ENCODE measurements around the gene SCN4A.
"Not testable (repeated sequence)": the region's sequence is repeated elsewhere in the genome, so short reads cannot be mapped to it uniquely, and the experiment has no call there.

The SCN4A gene

GRCh38 chr17:63928966-63929695 lies 43.6 kb downstream of the SCN4A start:
- no peak overlapping the region for H3K27ac Mint-ChIP-seq
- no peaks in the 10 kb centered on the region for H3K27me3 Mint-ChIP-seq
- H3K4me1 Mint-ChIP-seq (ENCODE audit: low read depth) = peaks cover 17% of the 10 kb centered on the region
- no peaks in the 10 kb centered on the region for H3K9me3 Mint-ChIP-seq (ENCODE audit: low read depth)
- H3K36me3 Mint-ChIP-seq = no peaks in the 10 kb centered on the region
- peak overlapping the region; percentile 31 for H3K4me3 Mint-ChIP-seq

- no peaks in the 10 kb centered on the region for H3K27me3 Mint-ChIP-seq
- no peak overlapping the region for H3K4me3 Mint-ChIP-seq
- no peak overlapping the region for H3K27ac Mint-ChIP-seq
- peaks cover 17% of the 10 kb centered on the region for H3K4me1 Mint-ChIP-seq (ENCODE audit: low read depth)
- no peaks in the 10 kb centered on the region for H3K36me3 Mint-ChIP-seq
- H3K9me3 Mint-ChIP-seq (ENCODE audit: low read depth) = no peaks in the 10 kb centered on the region
Observed at GRCh38 chr17:63928172-63928666, 44.5 kb downstream of the SCN4A start.

- Mint-ChIP-seq H3K27me3 (no peaks in the 10 kb centered on the region), H3K27ac (no peak overlapping the region), H3K4me3 (no peak overlapping the region), H3K4me1 (ENCODE audit: low read depth) (peaks cover 16% of the 10 kb centered on the region), H3K9me3 (ENCODE audit: low read depth) (no peaks in the 10 kb centered on the region), H3K36me3 (no peaks in the 10 kb centered on the region)
Observed at GRCh38 chr17:63927464-63928171, 45.1 kb downstream of the SCN4A start.

GRCh38 chr17:63926164-63926563 lies 46.6 kb downstream of the SCN4A start:
- no peaks in the 10 kb centered on the region for H3K36me3 Mint-ChIP-seq
- H3K4me3 Mint-ChIP-seq = no peak overlapping the region
- no peaks in the 10 kb centered on the region for H3K9me3 Mint-ChIP-seq (ENCODE audit: low read depth)
- H3K4me1 Mint-ChIP-seq (ENCODE audit: low read depth) = peaks cover 6% of the 10 kb centered on the region
- no peaks in the 10 kb centered on the region for H3K27me3 Mint-ChIP-seq
- H3K27ac Mint-ChIP-seq = no peak overlapping the region

GRCh38 chr17:63925615-63926014 lies 47.1 kb downstream of the SCN4A start:
- Mint-ChIP-seq H3K27ac (no peak overlapping the region), H3K4me1 (ENCODE audit: low read depth) (peaks cover 1% of the 10 kb centered on the region), H3K27me3 (no peaks in the 10 kb centered on the region), H3K9me3 (ENCODE audit: low read depth) (no peaks in the 10 kb centered on the region), H3K4me3 (no peak overlapping the region), H3K36me3 (no peaks in the 10 kb centered on the region)

GRCh38 chr17:63922402-63922801 lies 50.3 kb downstream of the SCN4A start:
- not testable (repeated sequence) for H3K4me3 Mint-ChIP-seq; H3K27me3 Mint-ChIP-seq; H3K4me1 Mint-ChIP-seq (ENCODE audit: low read depth); H3K9me3 Mint-ChIP-seq (ENCODE audit: low read depth); H3K36me3 Mint-ChIP-seq; H3K27ac Mint-ChIP-seq

- H3K4me3 Mint-ChIP-seq; H3K36me3 Mint-ChIP-seq; H3K4me1 Mint-ChIP-seq (ENCODE audit: low read depth); H3K9me3 Mint-ChIP-seq (ENCODE audit: low read depth); H3K27ac Mint-ChIP-seq; H3K27me3 Mint-ChIP-seq: not testable (repeated sequence)
Observed at GRCh38 chr17:63920779-63921178, 51.9 kb downstream of the SCN4A start.

GRCh38 chr17:63920050-63920449 lies 52.7 kb downstream of the SCN4A start:
- H3K4me3 Mint-ChIP-seq; H3K4me1 Mint-ChIP-seq (ENCODE audit: low read depth); H3K36me3 Mint-ChIP-seq; H3K9me3 Mint-ChIP-seq (ENCODE audit: low read depth); H3K27ac Mint-ChIP-seq; H3K27me3 Mint-ChIP-seq: not testable (repeated sequence)

- Mint-ChIP-seq H3K27ac (no peak overlapping the region), H3K4me3 (no peak overlapping the region), H3K4me1 (ENCODE audit: low read depth) (peaks cover 5% of the 10 kb centered on the region), H3K27me3 (peaks cover 2% of the 10 kb centered on the region), H3K36me3 (no peaks in the 10 kb centered on the region), H3K9me3 (ENCODE audit: low read depth) (no peaks in the 10 kb centered on the region)
Observed at GRCh38 chr17:63919311-63919723, 53.4 kb downstream of the SCN4A start.

GRCh38 chr17:63918789-63919305 lies 53.9 kb downstream of the SCN4A start, which contains the start of gene GH1:
GH1 (minus strand) TSS chr17:63918839; CDS start chr17:63918776, 63 bp downstream.
- not testable (repeated sequence) for H3K4me3 Mint-ChIP-seq; H3K4me1 Mint-ChIP-seq (ENCODE audit: low read depth)

GRCh38 chr17:63918305-63918704 lies 54.4 kb downstream of the SCN4A start:
- Mint-ChIP-seq H3K27ac (no peak overlapping the region), H3K4me1 (ENCODE audit: low read depth) (peaks cover 5% of the 10 kb centered on the region), H3K27me3 (peaks cover 2% of the 10 kb centered on the region), H3K9me3 (ENCODE audit: low read depth) (no peaks in the 10 kb centered on the region), H3K36me3 (no peaks in the 10 kb centered on the region), H3K4me3 (no peak overlapping the region)

More at GRCh38 chr17:63918789-63919305, 53.9 kb downstream of the SCN4A start, which contains the start of gene GH1:
- H3K36me3 Mint-ChIP-seq; H3K27ac Mint-ChIP-seq; H3K9me3 Mint-ChIP-seq (ENCODE audit: low read depth); H3K27me3 Mint-ChIP-seq: not testable (repeated sequence)

GRCh38 chr17:63917646-63918045 lies 55.1 kb downstream of the SCN4A start:
- Mint-ChIP-seq H3K27me3 (peaks cover 2% of the 10 kb centered on the region), H3K4me3 (no peak overlapping the region), H3K9me3 (ENCODE audit: low read depth) (no peaks in the 10 kb centered on the region), H3K27ac (no peak overlapping the region), H3K4me1 (ENCODE audit: low read depth) (peaks cover 5% of the 10 kb centered on the region), H3K36me3 (no peaks in the 10 kb centered on the region)

- H3K4me1 Mint-ChIP-seq (ENCODE audit: low read depth); H3K27ac Mint-ChIP-seq; H3K4me3 Mint-ChIP-seq; H3K27me3 Mint-ChIP-seq; H3K36me3 Mint-ChIP-seq; H3K9me3 Mint-ChIP-seq (ENCODE audit: low read depth): not testable (repeated sequence)
Observed at GRCh38 chr17:63917206-63917605, 55.5 kb downstream of the SCN4A start.

- Mint-ChIP-seq H3K27me3 (peaks cover 2% of the 10 kb centered on the region), H3K9me3 (ENCODE audit: low read depth) (no peaks in the 10 kb centered on the region), H3K36me3 (no peaks in the 10 kb centered on the region), H3K27ac (peak overlapping the region; percentile 1), H3K4me3 (no peak overlapping the region), H3K4me1 (ENCODE audit: low read depth) (peaks cover 5% of the 10 kb centered on the region)
Observed at GRCh38 chr17:63916566-63917185, 56.0 kb downstream of the SCN4A start.

- H3K4me1 Mint-ChIP-seq (ENCODE audit: low read depth); H3K4me3 Mint-ChIP-seq; H3K27me3 Mint-ChIP-seq; H3K36me3 Mint-ChIP-seq; H3K27ac Mint-ChIP-seq; H3K9me3 Mint-ChIP-seq (ENCODE audit: low read depth): not testable (repeated sequence)
Observed at GRCh38 chr17:63915753-63916152, 57.0 kb downstream of the SCN4A start.
